ENCODE data around the gene TPCN2.
"Not testable (repeated sequence)": the region's sequence is repeated elsewhere in the genome, so short reads cannot be mapped to it uniquely, and the experiment has no call there.

The TPCN2 gene

GRCh38 chr11:69132301-69132670 is 83.6 kb downstream of the TPCN2 start:
- Histone ChIP-seq H3K23ac (ENCODE audit: low read length) (no peak overlapping the region), H2BK5ac (ENCODE audit: low read depth, low read length, poor library complexity) (no peak overlapping the region), H4K12ac (ENCODE audit: low read depth, low read length) (no peak overlapping the region), H3K4me2 (ENCODE audit: low read length) (no peak overlapping the region), H3K9ac (ENCODE audit: low read length) (no peak overlapping the region), H3K36me3 (ENCODE audit: control insufficient read depth in 1 of 2, insufficient read depth in 2 of 2, low read length in 2 of 2) (no peaks in the 10 kb centered on the region), H3K79me2 (ENCODE audit: control insufficient read depth, insufficient read depth, low read length, poor library complexity) (no peaks in the 10 kb centered on the region), H3K79me1 (ENCODE audit: low read length) (peaks cover 4% of the 10 kb centered on the region), H3K18ac (ENCODE audit: low read length) (no peak overlapping the region), H3K9me3 (ENCODE audit: insufficient read depth, low read depth, low read length) (no peaks in the 10 kb centered on the region), H3K14ac (ENCODE audit: low read length) (no peak overlapping the region), H4K8ac (ENCODE audit: low read depth, low read length) (no peak overlapping the region), H2BK12ac (ENCODE audit: low read length) (peak overlapping the region; percentile 56), H2BK120ac (ENCODE audit: insufficient read depth, low read length, poor library complexity) (no peak overlapping the region), H4K91ac (ENCODE audit: low read depth, low read length) (peak overlapping the region; percentile 32), H2AFZ (ENCODE audit: insufficient read depth, low read length, poor library complexity) (no peak overlapping the region), H3K4ac (ENCODE audit: low read depth, low read length) (no peak overlapping the region), H2AK5ac (ENCODE audit: low read length) (no peak overlapping the region), H3K27ac (ENCODE audit: low read depth, low read length) (no peak overlapping the region), H3K4me1 (ENCODE audit: control insufficient read depth in 1 of 2, insufficient read depth in 2 of 2, low read length in 2 of 2) (peaks cover 4 to 6% of the 10 kb centered on the region in 2 experiments), H3K4me3 (ENCODE audit: low read depth, low read length) (no peak overlapping the region), H3K27me3 (ENCODE audit: insufficient read depth, low read length) (no peaks in the 10 kb centered on the region)
- WGBS (ENCODE audit: extremely low coverage, insufficient coverage, insufficient read length) = no CpG with 5 or more reads among the region's 7 CpGs
- no peak for DNase-seq

- peaks cover 2% of the 10 kb centered on the region for H3K9me3 ChIP-seq (ENCODE audit: insufficient read depth, low read depth, low read length)
- H3K14ac ChIP-seq (ENCODE audit: low read length) = no peak overlapping the region
- WGBS (ENCODE audit: extremely low coverage, insufficient coverage, insufficient read length) = no CpG with 5 or more reads among the region's 4 CpGs
- H2BK5ac ChIP-seq (ENCODE audit: low read depth, low read length, poor library complexity) = no peak overlapping the region
- no peak overlapping the region for H3K9ac ChIP-seq (ENCODE audit: low read length)
- no peak overlapping the region for H3K4me2 ChIP-seq (ENCODE audit: low read length)
- no peak overlapping the region for H2AFZ ChIP-seq (ENCODE audit: insufficient read depth, low read length, poor library complexity)
- no peak overlapping the region for H2BK12ac ChIP-seq (ENCODE audit: low read length)
- no peak overlapping the region for H3K4me3 ChIP-seq (ENCODE audit: low read depth, low read length)
- no peak overlapping the region for H4K8ac ChIP-seq (ENCODE audit: low read depth, low read length)
- H2BK120ac ChIP-seq (ENCODE audit: insufficient read depth, low read length, poor library complexity) = no peak overlapping the region
- no peak overlapping the region for H3K23ac ChIP-seq (ENCODE audit: low read length)
- no peak overlapping the region for H3K4ac ChIP-seq (ENCODE audit: low read depth, low read length)
- no peaks in the 10 kb centered on the region for H3K36me3 ChIP-seq (ENCODE audit: control insufficient read depth in 1 of 2, insufficient read depth in 2 of 2, low read length in 2 of 2)
- H4K12ac ChIP-seq (ENCODE audit: low read depth, low read length) = no peak overlapping the region
- H2AK5ac ChIP-seq (ENCODE audit: low read length) = no peak overlapping the region
- no peak overlapping the region for H4K91ac ChIP-seq (ENCODE audit: low read depth, low read length)
- no peak overlapping the region for H3K27ac ChIP-seq (ENCODE audit: low read depth, low read length)
- no peak overlapping the region for H3K18ac ChIP-seq (ENCODE audit: low read length)
- peaks cover 4% of the 10 kb centered on the region for H3K79me1 ChIP-seq (ENCODE audit: low read length)
- H3K4me1 ChIP-seq (ENCODE audit: control insufficient read depth in 1 of 2, insufficient read depth in 2 of 2, low read length in 2 of 2) = peaks cover 8 to 13% of the 10 kb centered on the region in 2 experiments
- H3K27me3 ChIP-seq (ENCODE audit: insufficient read depth, low read length) = no peaks in the 10 kb centered on the region
- H3K79me2 ChIP-seq (ENCODE audit: control insufficient read depth, insufficient read depth, low read length, poor library complexity) = no peaks in the 10 kb centered on the region
- DNase-seq = no peak
Measured at GRCh38 chr11:69133251-69133650, 84.5 kb downstream of the TPCN2 start.

- H4K12ac ChIP-seq (ENCODE audit: low read depth, low read length); H4K8ac ChIP-seq (ENCODE audit: low read depth, low read length); H3K79me1 ChIP-seq (ENCODE audit: low read length); H3K27me3 ChIP-seq (ENCODE audit: insufficient read depth, low read length); H4K91ac ChIP-seq (ENCODE audit: low read depth, low read length); H3K4me2 ChIP-seq (ENCODE audit: low read length); H2BK12ac ChIP-seq (ENCODE audit: low read length); H2AFZ ChIP-seq (ENCODE audit: insufficient read depth, low read length, poor library complexity); H3K27ac ChIP-seq (ENCODE audit: low read depth, low read length); H2BK120ac ChIP-seq (ENCODE audit: insufficient read depth, low read length, poor library complexity); DNase-seq; H3K9me3 ChIP-seq (ENCODE audit: insufficient read depth, low read depth, low read length); H3K9ac ChIP-seq (ENCODE audit: low read length); H2BK5ac ChIP-seq (ENCODE audit: low read depth, low read length, poor library complexity); H3K23ac ChIP-seq (ENCODE audit: low read length); H3K4me3 ChIP-seq (ENCODE audit: low read depth, low read length); H3K14ac ChIP-seq (ENCODE audit: low read length); H3K36me3 ChIP-seq (ENCODE audit: control insufficient read depth in 1 of 2, insufficient read depth in 2 of 2, low read length in 2 of 2); H3K18ac ChIP-seq (ENCODE audit: low read length); H3K4ac ChIP-seq (ENCODE audit: low read depth, low read length); H2AK5ac ChIP-seq (ENCODE audit: low read length); H3K79me2 ChIP-seq (ENCODE audit: control insufficient read depth, insufficient read depth, low read length, poor library complexity): not testable (repeated sequence)
- H3K4me1 ChIP-seq (ENCODE audit: control insufficient read depth in 1 of 2, insufficient read depth in 2 of 2, low read length in 2 of 2) = peaks cover 8 to 15% of the 10 kb centered on the region in 2 experiments
- no CpG with 5 or more reads among the region's 2 CpGs for WGBS (ENCODE audit: extremely low coverage, insufficient coverage, insufficient read length)
Measured at GRCh38 chr11:69134182-69134581, 85.5 kb downstream of the TPCN2 start.

- peaks cover 4% of the 10 kb centered on the region for H3K79me1 ChIP-seq (ENCODE audit: low read length)
- no peaks in the 10 kb centered on the region for H3K36me3 ChIP-seq (ENCODE audit: control insufficient read depth in 1 of 2, insufficient read depth in 2 of 2, low read length in 2 of 2)
- no peak overlapping the region for H3K4ac ChIP-seq (ENCODE audit: low read depth, low read length)
- DNase-seq = no peak
- no peak overlapping the region for H4K12ac ChIP-seq (ENCODE audit: low read depth, low read length)
- H2BK5ac ChIP-seq (ENCODE audit: low read depth, low read length, poor library complexity) = no peak overlapping the region
- H3K79me2 ChIP-seq (ENCODE audit: control insufficient read depth, insufficient read depth, low read length, poor library complexity) = no peaks in the 10 kb centered on the region
- H3K9me3 ChIP-seq (ENCODE audit: insufficient read depth, low read depth, low read length) = peaks cover 2% of the 10 kb centered on the region
- no peak overlapping the region for H3K27ac ChIP-seq (ENCODE audit: low read depth, low read length)
- H3K18ac ChIP-seq (ENCODE audit: low read length) = no peak overlapping the region
- H3K23ac ChIP-seq (ENCODE audit: low read length) = no peak overlapping the region
- H4K8ac ChIP-seq (ENCODE audit: low read depth, low read length) = no peak overlapping the region
- H3K4me3 ChIP-seq (ENCODE audit: low read depth, low read length) = no peak overlapping the region
- no peaks in the 10 kb centered on the region for H3K27me3 ChIP-seq (ENCODE audit: insufficient read depth, low read length)
- H3K4me1 ChIP-seq (ENCODE audit: control insufficient read depth in 1 of 2, insufficient read depth in 2 of 2, low read length in 2 of 2) = peaks cover 8 to 15% of the 10 kb centered on the region in 2 experiments
- no peak overlapping the region for H2AK5ac ChIP-seq (ENCODE audit: low read length)
- no peak overlapping the region for H4K91ac ChIP-seq (ENCODE audit: low read depth, low read length)
- no peak overlapping the region for H2BK12ac ChIP-seq (ENCODE audit: low read length)
- H2AFZ ChIP-seq (ENCODE audit: insufficient read depth, low read length, poor library complexity) = no peak overlapping the region
- no peak overlapping the region for H3K9ac ChIP-seq (ENCODE audit: low read length)
- no peak overlapping the region for H2BK120ac ChIP-seq (ENCODE audit: insufficient read depth, low read length, poor library complexity)
- no peak overlapping the region for H3K14ac ChIP-seq (ENCODE audit: low read length)
- no peak overlapping the region for H3K4me2 ChIP-seq (ENCODE audit: low read length)
- no CpG with 5 or more reads among the region's 8 CpGs for WGBS (ENCODE audit: extremely low coverage, insufficient coverage, insufficient read length)
Measured at GRCh38 chr11:69134957-69135356, 86.2 kb downstream of the TPCN2 start.

Data from trophoblast cell (in vitro differentiated cells and primary cell).